GM21367 (cell line): Measurements from ENCODE around the gene FAM53B.
A peak's percentile ranks its signal among the peaks of the same experiment; 100 is the strongest.

ENCODE experiments used
- ATAC-seq: cut with Tn5 transposase; IDR thresholded peaks from one replicate; pipeline ENCODE4 v1.9.1; 2021; ENCODE audit not compliant: unreplicated experiment

Gene FAM53B

DNA sequence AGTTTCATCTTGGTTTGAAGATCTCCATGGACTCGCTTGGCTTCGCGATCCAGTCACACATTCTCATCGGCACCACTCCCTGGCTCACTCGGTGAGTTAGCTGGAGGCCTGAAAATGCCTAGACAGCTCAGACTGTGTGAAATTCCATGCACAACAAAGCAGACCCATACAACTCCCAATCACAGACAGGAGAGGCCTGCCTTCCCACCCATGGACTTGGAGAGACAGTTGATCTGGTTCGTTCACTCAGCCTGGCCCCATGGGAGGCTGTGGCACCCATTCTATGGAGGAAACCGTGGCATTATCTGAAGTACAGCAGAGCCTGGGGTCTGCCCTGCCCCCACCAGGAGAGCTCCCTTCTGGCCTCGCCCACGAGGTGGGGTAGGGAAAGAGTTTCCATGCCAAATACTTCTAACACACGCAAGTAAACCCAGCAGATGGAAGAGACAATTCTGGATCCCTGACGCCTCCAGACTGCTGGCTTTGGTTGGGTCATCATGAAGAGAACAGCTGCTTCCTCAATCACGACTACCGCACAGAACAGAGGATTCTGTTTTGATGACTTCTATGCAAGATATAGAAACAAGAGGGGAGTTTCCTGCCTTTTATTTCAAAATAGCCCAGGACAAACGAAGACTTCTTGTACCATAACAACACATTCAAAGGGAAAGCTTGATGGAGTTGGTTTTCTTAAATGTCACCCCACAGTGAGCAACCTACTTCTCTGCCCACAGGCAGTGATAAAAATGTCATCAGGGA is 15.9 kb downstream of the FAM53B start:
- ATAC-seq: no peak

DNA sequence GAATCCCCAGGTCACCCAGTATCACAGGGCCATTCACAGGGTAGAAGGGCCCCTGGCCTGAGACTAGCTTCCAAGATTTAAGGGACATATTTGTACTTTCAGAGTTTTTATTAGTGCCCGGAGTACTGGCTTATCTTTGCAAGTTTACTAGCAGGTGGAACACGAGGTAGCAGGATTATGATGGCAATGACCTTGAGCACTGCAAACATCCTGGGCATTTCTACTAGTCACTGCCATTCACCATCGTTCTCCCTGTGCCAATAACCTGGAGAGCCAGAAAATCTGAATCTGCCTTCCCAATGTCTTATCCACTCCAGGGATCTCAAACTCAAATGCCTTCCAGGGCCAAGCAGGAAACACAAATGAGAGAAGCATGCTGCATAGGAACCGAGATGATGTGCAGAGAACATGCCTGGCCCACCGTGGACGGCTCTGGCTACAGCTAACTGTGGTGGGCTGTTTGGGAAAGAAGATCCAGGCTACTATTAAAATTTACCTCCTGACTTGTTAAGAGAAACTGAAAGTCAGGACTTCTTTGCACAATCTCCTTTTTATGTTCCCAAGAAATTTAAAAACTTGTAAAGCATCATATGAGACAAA is 16.7 kb downstream of the FAM53B start:
- ATAC-seq: no peak

DNA sequence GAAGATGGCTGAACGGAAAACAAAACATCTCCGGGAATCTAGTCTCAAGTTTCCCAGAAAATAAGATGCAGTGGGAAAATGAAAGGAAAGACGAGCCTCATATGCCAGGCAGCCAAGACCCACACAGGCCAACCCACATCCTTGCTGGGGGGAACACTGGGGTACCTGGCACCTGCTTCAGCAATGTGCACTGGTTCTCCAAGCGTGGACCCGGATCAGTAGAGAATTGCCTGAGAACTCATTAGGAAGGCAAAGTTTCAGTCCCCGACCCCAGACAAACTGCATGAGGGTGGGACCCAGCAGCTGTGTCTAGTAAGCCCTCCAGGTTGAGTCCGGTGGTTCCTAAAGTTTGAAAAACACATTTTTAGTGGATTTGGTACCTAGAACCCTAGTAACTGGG is 18.4 kb downstream of the FAM53B start:
- no peak for ATAC-seq

DNA sequence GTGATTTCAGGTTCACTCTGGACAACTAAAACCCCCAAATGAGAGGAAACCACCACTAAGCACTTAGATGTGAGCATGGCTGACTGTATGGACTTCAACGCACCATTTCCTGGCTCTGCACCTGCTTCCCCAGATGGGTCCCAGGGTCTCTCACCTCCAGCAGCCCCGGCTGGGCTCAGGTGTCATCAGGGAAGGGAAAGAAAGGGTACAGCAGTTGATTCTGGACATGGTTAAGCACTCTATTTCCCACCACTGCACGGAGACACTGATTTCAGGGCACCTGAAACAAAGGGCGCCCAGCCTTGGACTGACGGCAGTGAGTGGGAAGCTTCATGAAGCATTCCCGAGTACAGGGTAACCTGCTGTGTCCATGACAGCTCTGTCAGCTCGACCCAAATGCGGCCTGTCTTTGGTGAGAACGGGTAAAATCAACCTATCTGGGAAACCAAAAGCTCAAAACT is 19.0 kb downstream of the FAM53B start:
- no peak for ATAC-seq

DNA sequence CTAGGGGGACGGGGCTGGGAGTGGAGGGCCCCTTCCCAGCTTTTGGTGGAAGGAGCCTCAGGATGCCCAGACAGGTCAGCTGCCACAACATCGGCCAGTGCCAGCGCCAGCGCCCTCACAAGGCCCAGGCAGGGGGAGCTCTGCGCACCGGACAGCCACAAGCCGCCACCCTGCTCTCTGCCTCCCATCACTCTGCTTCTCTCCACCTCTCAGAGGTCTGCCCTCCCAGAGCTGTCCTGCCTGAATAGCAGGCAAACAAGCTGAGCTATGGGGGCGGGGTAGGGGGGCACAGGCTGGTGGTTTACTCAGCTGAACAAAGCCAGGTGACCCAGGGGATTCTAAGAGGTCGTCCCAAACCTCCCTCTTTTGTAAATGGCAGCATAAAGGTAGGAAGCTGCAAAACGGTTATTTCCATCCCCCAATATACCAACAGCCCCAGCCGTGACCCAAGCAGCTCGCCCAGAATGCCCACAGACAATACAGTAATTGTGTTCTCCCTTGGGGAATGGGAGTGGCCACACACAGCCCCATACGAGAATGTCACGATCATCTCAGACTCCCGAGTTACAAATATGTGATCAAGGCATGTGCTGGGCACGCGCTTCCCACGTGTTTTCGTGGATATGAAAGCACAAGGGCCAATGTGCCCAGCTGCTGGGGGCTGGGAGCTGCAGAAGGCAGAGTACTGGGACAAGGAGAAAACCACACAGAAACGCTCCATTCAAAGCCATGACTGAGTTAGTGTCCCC is 19.7 kb downstream of the FAM53B start:
- no peak for ATAC-seq

DNA sequence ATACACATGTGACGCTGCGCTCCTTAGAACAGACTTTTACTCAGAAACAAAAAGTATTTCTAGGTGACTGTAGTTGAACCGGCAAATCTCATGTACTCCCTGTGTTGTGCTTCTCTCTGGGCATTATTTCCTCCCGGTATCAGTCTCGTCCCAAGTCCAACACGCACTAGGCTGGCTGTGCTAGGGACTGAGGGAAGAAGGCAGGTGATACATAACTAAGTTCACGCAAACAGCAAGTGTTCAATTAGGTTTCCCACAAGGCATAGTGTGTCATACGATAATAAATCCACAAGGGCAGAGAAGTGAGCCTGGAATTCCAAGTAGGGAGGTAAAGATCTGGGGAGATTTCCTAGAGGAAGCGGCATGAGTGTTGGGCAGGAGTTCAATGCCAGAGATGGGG is 20.4 kb downstream of the FAM53B start:
- no peak for ATAC-seq

DNA sequence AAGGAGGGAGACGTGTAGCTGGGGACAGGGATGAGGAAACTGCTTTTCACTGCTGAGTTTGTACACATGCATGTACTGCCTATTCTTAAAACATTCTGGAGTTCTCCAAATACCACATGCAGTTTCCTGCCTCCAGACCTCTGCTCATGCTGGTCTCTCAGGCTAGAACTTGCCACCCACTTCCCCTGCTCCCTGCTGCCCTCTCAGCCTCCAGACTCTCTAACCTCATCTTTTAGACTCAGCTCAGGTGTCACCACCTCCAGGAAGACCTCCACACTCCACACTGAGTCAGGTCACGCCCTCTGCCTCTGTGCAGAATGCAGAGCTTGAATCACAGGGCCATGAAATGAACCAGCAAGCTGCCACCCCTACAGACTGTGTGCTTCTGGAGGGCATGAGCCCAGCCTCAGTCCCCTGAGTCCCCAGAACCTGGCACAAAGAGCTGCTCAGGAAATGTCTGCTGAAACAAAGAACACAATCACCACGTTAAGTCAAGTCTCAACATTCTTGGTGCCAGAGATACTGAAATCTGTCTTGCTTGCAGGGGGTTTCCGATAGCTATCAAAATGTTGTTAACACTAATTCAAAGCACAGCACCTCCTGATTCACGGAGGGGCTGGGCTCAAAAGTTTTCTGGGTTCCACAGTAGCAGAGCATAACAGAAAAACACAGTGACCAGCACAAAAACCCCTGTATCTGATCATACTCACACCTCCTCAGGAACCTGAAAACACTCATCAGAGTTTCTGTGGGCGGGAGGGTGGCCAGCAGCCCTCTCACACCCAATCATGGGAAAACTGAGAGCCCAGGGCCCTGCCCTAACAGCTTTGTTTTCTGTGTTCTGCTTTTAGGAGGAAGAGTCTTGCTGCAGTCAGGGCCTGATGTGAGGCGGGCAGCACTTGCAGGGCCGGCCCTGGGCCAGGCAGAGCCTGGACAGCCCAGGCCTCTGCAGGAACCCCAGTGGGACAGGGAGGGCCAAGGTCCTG is 21.1 kb downstream of the FAM53B start:
- peak; percentile 69 for ATAC-seq

DNA sequence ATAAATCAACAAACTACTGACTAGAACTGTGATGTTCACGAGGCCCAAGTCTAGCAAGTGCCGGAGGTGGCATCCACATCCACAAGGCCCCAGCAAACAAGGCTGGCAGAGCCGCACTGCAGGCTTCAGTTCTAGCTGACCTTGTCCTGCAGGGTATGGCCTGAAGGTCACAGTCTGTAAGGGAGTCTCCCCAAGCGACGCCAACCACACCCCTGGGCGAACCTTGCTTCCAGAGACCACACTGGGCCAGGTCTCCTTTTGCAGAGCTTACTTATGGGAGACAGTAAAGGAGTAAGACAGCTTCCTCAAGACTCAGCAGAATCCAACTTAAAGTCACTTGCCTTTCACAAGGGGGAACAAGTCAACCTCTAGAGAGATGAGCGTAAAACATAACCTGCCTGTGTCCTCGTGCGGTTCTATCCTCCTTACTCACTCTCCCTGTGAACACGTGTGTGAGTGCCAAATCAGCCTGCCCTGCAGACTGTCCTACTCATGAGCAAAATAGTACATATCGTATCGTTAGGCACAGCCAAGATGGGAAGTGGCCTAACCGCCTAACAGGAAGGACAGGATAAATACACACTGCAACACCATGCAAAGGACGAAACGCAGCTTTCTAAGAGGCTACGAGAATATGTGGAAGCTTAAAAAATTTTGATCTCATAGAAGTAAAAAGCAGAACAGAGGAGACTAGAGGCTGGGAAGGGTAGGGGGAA is 22.7 kb downstream of the FAM53B start:
- ATAC-seq: no peak

DNA sequence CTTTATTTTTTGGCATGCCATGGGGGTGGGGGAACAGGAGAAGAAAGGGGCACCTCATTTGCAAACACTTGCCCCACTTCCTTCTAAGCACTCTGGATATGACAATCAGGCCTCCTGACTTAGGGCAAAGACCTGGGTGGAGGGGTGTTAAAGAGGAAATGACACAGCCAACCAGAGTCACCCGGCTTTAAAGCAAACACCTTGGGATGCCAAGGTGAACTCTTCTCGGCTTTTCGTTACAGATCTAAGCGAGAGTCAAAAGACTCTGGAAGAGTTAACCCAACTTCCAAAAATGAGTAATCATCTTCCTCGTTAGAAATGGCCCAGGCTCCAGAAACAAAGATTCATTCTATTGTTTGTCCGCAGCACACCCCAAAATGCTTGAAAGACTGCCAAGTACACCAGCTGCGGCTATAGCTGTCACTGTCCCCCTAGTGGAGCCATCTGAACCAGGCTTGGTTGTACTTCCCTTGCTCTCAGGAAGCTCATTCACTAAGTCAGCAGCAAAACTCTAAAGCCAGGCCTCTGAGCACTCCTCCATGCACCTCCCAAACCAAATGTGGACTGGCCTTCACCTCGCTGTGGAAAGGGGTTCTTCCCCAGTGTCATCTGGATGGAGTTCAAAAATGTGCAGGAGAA is 24.8 kb downstream of the FAM53B start:
- peak; percentile 31 for ATAC-seq

DNA sequence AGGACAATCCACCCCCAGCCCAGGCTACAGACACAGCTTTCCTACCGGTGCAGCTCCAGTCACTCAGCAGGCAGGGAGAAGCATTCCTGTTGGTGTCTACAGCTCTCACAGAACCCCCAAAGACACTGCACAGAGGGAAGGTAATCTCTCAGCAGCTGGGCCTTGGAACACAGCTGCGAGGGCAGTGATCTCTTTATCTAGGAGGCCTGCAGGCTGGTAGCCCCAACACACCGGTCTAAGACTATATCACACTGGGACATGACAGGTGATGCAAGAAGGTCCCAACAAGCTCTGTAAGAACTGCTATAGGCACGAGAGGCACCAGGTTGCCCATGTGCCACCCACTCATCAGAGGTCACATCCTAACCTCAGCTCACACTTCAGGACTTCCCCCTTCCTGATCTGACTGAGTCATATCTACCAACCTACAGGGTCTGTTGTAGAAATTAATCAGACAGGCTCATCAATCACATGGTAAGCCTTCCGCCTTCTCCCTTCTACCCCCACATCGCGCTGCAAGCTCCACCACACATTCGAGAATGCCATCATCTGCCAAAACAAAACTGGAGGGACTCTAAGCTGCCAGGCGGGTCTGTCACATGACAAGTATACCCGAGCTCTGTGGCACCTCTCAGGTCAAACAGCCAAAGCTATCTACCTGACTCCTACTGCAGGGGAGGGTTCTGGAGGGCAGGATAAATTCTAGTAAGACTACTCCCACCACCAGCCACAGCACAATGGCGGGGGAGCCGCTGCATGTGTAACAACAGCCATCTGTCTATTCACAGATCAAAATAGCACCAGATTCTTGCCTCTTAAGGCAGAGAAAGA is 26.1 kb downstream of the FAM53B start:
- ATAC-seq: peak; percentile 54

DNA sequence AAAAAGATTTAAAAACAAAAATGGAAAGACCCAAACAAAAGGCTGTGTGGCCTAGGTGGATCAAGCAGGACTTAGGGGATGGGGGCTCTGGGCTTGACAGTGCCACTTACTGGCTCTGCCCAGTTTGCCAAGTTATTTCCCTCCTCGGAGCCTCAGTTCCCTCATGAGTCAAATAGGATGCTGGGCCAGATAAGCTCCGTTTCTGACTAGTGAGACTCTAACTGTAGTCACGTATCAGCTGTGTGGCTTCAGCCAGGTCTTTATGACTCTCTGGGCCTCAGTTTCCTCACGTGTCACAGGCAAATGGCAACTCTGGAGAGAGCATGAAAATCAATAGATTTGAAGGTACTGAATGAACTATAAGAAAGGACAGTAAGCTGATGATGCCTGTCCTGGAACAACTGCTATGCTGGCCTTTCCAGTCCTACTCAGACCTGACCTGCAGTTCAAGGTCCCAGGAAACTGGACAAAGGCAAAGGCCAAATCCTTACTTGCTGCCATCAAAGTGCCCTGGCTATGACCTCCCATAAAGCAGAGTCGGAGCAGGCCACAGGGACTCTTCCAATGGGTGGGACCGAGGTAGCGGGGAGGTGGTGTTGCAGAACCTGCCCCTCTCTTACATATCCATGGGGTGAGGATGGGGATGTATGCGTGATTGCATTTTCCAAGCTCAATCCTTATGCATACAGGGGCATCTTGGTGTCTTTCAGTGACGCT is 27.0 kb downstream of the FAM53B start:
- ATAC-seq: no peak

DNA sequence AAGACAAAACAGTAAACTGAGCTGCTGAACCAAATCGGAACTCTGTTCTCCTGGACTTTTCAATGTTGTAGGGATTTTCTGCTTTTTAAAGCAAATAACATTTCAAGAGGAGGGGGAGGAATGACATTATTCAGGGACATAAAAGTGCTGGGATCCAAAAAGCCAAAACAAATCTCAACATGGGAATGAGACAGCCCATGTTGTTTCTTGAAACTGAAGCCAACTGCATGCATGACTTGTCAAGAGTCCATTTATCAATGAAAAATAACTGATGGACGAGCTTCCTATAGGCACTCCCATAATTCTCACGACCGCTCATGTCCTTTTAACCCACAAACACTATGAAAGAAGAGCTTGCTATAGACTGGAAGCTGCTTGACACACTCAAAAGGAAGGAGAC is 27.8 kb downstream of the FAM53B start:
- ATAC-seq: no peak

DNA sequence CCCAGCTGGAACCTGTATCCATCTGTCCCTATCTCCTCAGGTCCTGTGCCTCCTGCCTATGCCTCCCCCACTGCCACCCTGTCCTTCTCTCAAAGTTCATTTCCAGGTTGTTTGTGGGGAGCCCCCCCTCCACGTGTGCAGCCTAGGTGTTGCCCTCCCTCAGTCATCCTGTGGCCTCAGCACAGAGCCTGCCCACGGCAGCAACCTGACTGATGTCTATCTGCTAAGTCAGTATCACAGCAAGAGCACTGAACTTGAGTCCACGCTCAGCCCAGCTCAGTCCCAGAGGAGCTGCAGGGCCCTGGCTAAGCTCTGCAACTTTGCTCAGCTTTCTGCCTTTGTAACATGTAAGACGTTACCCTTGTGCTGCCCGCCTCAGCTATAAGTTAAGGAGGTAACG is 28.7 kb downstream of the FAM53B start:
- ATAC-seq: no peak

DNA sequence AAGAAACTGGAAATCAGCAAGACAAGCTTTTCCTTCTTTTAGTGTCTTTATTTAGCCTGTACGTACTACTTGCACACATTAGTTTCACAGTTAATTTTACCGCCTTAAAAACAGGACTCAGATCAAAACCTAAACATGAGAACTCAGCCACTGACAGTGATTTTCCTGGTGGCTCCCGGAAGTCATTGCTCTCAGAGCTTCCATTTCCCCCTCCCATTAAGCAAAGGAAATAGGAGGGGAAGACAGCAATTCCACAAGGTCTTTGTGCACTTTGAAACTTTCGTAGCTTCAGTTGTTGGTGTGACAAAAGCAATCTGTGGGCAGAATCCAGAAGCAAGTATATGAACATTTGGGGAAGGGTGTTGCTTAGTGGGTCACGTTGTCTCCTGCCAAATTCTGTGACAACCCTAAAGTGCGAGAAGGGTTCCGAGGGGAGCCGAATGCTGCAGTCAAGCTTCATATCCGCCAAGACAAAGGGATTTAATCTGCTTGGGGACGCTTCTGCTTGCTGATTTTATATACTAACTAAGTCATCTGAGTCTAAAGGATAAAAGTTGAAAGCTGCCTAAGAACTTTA is 30.4 kb downstream of the FAM53B start:
- ATAC-seq: no peak

DNA sequence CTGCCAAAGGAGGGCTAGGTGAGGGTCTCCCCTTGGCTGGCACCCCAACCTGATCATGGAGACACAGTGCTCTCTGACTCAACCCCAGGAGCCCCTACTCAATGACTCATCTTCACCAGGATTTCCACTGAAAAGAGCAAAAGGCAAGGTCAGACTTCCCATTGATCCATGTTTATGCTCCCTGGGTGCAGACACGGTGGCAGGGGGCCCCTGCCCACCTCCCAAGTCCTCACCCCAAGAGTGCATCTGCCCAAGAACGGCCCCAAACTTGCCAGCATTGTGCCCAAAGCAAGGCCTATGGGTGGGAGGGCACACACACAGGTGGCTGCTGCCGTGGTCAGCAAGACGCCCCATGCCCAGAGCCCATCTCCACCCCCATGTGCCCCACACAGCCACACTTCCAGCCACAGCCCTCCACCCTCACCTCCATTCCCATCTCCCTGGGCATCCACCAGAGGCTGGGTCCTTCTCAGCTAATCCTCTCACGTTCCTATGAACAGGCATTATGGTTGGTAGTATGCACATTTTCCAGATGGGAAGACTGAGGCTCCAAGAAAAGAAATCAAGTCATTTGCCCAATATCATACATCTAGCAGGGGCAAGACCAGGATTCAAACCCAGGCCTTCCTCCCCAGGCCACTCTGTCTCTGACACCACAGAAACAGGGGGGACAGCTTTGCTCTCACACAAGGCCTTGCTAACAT is 31.3 kb downstream of the FAM53B start:
- no peak for ATAC-seq

DNA sequence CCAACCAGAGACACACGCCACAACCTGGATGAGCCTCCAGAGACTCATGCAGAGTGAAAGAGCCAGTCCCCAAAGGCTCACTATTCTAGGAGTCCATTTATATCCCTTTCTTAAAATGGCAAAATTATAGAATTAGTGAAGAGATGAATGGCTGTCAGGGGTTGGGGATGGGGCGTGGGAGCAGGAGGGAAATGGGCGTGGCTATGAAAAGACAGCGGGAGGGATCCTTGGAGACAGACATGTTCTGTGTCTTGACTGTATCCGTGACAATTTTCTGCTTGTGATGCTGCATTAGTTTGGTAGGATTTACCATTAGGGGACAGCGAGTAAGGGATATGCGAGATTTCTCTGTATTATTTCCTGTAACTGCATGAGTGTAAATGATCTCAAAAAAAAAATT is 33.0 kb downstream of the FAM53B start:
- ATAC-seq: no peak

DNA sequence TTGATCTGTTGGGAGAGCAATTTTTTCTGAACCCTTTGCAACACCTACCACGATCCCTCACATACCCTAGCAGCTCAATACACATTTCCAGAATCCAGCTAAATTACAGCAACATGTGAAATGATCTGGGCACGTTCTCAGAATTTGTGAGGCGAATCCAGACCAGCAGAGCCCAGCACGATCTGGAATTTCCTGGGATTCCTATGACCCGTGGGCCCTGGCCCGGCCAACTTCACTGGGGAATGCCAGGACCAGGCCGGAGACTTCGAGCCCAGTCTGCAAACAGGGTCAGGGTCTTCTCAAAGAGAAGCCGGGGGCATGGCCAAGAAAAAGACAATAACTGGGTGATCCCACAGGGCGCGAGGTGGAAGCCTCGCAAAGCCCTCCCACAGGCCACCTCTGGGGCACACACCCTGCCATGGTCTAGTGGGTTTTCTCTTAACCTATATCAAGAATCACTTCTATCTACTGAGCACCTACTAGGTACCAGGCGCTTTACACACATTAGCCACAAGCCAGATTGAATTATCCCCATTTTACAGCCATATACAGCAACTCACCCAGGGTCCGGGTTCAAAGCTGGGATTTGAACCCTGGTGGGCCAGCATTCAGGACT is 33.8 kb downstream of the FAM53B start:
- ATAC-seq: no peak
